Measurements from ENCODE around the gene NT5C1A. TPM values are rescaled to one million over a fixed set of nuclear protein-coding genes. Genes with fewer than 3 reads are reported as not detected.

NT5C1A gene
- total RNA-seq, 1 experiment from 2014 or later: not detected

DNA sequence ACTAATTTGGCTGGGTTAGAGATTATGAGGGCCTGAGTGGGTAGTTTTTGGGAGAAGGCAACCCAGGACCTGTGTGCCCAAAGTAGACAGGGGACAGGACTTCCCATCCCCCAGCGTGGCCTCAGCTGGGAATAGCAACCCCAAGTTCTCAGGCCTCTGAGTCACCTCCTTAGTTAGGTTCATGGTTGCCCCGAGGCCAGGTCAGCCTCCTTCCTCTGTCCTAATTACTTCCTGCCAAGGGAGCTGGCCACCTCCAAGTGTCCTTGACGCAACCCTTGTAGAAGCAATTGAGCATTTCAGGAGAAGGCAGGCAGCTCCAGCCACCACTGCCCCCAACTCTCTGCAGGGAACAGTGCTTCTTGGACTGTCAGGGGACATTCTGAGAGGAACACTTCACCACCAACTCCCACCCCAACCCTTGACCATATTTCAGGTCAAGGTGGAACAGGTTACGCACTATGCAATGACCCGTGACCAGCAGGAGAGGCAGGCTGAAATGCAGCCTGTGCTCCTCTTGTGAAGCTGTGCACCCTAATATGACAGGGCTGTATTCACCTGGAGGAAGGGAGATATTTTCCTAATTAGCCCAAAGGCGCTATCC, 5.1 kb upstream of the NT5C1A start:
- ChIA-PET CTCF (no interaction called here), POLR2A (ENCODE audit: low non-redundant PET) (no interaction called here)
- no peaks in the 10 kb centered on the region for H3K9me3 ChIP-seq (ENCODE audit: low read depth, low read length, poor library complexity, severe bottlenecking)
- H3K4me3 ChIP-seq (ENCODE audit: low read depth, low read length, poor library complexity, severe bottlenecking): no peak overlapping the region
- H3K36me3 ChIP-seq (ENCODE audit: insufficient read depth, low read length, poor library complexity, severe bottlenecking): no peaks in the 10 kb centered on the region
- no TSS peak for BruUV-seq (replicated peaks)
- no peaks in the 10 kb centered on the region for H3K4me1 ChIP-seq (ENCODE audit: insufficient read depth, low read length, poor library complexity, severe bottlenecking)
- DNase-seq (ENCODE audit: low spot score): no peak
- H3K27me3 ChIP-seq (replicated peaks; ENCODE audit: insufficient read depth, low read depth, low read length, poor library complexity): peaks cover 42% of the 10 kb centered on the region
- TF ChIP-seq, protein P1, sequence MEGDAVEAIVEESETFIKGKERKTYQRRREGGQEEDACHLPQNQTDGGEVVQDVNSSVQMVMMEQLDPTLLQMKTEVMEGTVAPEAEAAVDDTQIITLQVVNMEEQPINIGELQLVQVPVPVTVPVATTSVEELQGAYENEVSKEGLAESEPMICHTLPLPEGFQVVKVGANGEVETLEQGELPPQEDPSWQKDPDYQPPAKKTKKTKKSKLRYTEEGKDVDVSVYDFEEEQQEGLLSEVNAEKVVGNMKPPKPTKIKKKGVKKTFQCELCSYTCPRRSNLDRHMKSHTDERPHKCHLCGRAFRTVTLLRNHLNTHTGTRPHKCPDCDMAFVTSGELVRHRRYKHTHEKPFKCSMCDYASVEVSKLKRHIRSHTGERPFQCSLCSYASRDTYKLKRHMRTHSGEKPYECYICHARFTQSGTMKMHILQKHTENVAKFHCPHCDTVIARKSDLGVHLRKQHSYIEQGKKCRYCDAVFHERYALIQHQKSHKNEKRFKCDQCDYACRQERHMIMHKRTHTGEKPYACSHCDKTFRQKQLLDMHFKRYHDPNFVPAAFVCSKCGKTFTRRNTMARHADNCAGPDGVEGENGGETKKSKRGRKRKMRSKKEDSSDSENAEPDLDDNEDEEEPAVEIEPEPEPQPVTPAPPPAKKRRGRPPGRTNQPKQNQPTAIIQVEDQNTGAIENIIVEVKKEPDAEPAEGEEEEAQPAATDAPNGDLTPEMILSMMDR (conservative IDR thresholded peaks at IDR 0.05; ENCODE audit: low read depth, low read length): no peak
- no peak for TF ChIP-seq EZH2 (IDR thresholded peaks at IDR 0.05; ENCODE audit: borderline replicate concordance, low read depth, low read length, poor library complexity, severe bottlenecking)
- no peak overlapping the region for H3K27ac ChIP-seq (ENCODE audit: low read depth, low read length, poor library complexity, severe bottlenecking)
- intact Hi-C loops (cut with micrococcal nuclease; ENCODE audit: unreplicated experiment): no loop called here

DNA sequence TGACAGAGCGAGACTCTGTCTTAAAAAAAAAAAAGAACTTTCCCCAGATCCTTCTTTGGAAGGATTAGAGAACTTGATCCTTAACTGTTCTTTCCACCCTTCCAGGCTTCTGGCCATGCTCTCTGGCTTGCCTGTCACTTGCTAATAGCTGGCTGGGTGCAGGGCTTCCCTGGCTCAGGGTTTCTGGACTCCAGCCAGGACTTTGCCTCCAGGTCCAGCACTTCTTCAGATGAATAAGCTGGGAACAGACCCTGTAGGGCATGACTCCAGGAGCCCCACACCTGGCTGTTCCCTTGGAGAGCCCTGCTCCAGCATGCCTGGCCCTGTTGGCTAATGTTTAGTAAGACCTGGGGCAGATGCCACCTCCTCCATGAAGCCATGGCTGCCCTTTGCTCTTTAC, 3.3 kb upstream of the NT5C1A start:
- TF ChIP-seq, protein P1 (conservative IDR thresholded peaks at IDR 0.05; ENCODE audit: low read depth, low read length): no peak
- TF ChIP-seq EZH2 (IDR thresholded peaks at IDR 0.05; ENCODE audit: borderline replicate concordance, low read depth, low read length, poor library complexity, severe bottlenecking): no peak
- POLR2A ChIA-PET (ENCODE audit: low non-redundant PET): no interaction called here
- DNase-seq (ENCODE audit: low spot score): no peak
- no peaks in the 10 kb centered on the region for H3K36me3 ChIP-seq (ENCODE audit: insufficient read depth, low read length, poor library complexity, severe bottlenecking)
- intact Hi-C loops (cut with micrococcal nuclease; ENCODE audit: unreplicated experiment): no loop called here
- no TSS peak for BruUV-seq (replicated peaks)
- H3K4me3 ChIP-seq (ENCODE audit: low read depth, low read length, poor library complexity, severe bottlenecking): no peak overlapping the region
- H3K9me3 ChIP-seq (ENCODE audit: low read depth, low read length, poor library complexity, severe bottlenecking): no peaks in the 10 kb centered on the region
- CTCF ChIA-PET: no interaction called here
- H3K4me1 ChIP-seq (ENCODE audit: insufficient read depth, low read length, poor library complexity, severe bottlenecking): no peaks in the 10 kb centered on the region
- no peak overlapping the region for H3K27ac ChIP-seq (ENCODE audit: low read depth, low read length, poor library complexity, severe bottlenecking)
- peaks cover 42% of the 10 kb centered on the region for H3K27me3 ChIP-seq (replicated peaks; ENCODE audit: insufficient read depth, low read depth, low read length, poor library complexity)

DNA sequence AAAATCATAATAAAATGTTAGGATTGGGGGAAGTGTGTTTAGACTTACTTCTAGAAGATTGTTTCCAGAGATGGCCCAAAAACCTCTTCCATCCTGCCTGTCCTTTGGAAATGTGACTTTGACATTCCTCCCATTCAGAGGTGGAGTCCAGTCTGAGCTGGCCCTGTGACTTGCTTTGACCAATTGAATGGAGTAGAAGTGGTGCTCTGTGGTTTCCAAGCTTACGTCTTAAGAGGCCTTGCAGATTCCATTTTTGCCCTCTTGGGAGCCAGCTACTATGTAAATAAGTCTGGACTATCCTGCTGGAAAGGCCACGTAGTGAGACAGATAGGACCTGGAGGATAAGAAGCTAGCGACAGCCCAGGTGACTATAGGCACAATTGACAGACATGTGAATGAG, 1.3 kb upstream of the NT5C1A start:
- H3K9me3 ChIP-seq (ENCODE audit: low read depth, low read length, poor library complexity, severe bottlenecking): no peaks in the 10 kb centered on the region
- POLR2A ChIA-PET (ENCODE audit: low non-redundant PET): interaction anchor here (0.8 kb wide), 1 partner anchor 18 kb away, joined by 3 read pairs; the partner anchor contains the start of gene HPCAL4
- no peak for TF ChIP-seq EZH2 (IDR thresholded peaks at IDR 0.05; ENCODE audit: borderline replicate concordance, low read depth, low read length, poor library complexity, severe bottlenecking)
- TF ChIP-seq, protein P1 (conservative IDR thresholded peaks at IDR 0.05; ENCODE audit: low read depth, low read length): no peak
- H3K36me3 ChIP-seq (ENCODE audit: insufficient read depth, low read length, poor library complexity, severe bottlenecking): no peaks in the 10 kb centered on the region
- H3K4me1 ChIP-seq (ENCODE audit: insufficient read depth, low read length, poor library complexity, severe bottlenecking): no peaks in the 10 kb centered on the region
- intact Hi-C loops (cut with micrococcal nuclease; ENCODE audit: unreplicated experiment): no loop called here
- BruUV-seq (replicated peaks): no TSS peak
- no peak for DNase-seq (ENCODE audit: low spot score)
- no peak overlapping the region for H3K27ac ChIP-seq (ENCODE audit: low read depth, low read length, poor library complexity, severe bottlenecking)
- H3K4me3 ChIP-seq (ENCODE audit: low read depth, low read length, poor library complexity, severe bottlenecking): no peak overlapping the region
- peaks cover 45% of the 10 kb centered on the region for H3K27me3 ChIP-seq (replicated peaks; ENCODE audit: insufficient read depth, low read depth, low read length, poor library complexity)
- CTCF ChIA-PET: no interaction called here

Measured in A673 (cell line).